OCI-LY1 (cell line): ENCODE measurements around the gene SPOCK1.

Source experiments
- H2AFZ ChIP-seq: fragments of 200-600 bp; sonication (generic), shearing (Covaris generic); 2 replicates; pipeline ENCODE4 v1.6.0; 2014; ENCODE audit warnings: antibody characterized with exemption, mild to moderate bottlenecking, low read length
- H3F3A ChIP-seq: fragments of 200-600 bp; sonication (generic), shearing (Covaris generic); 2 replicates; pipeline ENCODE4 v1.6.0; 2014; ENCODE audit warnings: mild to moderate bottlenecking, antibody characterized with exemption, low read length, moderate library complexity; ENCODE audit not compliant: insufficient read depth
- H3K27ac ChIP-seq: fragments of 200-600 bp; sonication (generic); 2 replicates; pipeline ENCODE4 v1.5.1; 2014; ENCODE audit warnings: low read length, mixed run types, mild to moderate bottlenecking, low read depth; ENCODE audit not compliant: poor library complexity, severe bottlenecking
- H3K27me3 ChIP-seq: fragments of 200-600 bp; sonication (generic); 2 replicates; pipeline ENCODE4 v1.6.0; 2014; ENCODE audit warnings: antibody characterized with exemption, mild to moderate bottlenecking, low read length, moderate library complexity; ENCODE audit not compliant: insufficient read depth
- H3K36me3 ChIP-seq: fragments of 200-600 bp; sonication (generic); 2 replicates; pipeline ENCODE4 v1.6.1; 2014; ENCODE audit warnings: mild to moderate bottlenecking, antibody characterized with exemption, low read length, moderate library complexity, mixed read lengths; ENCODE audit not compliant: insufficient read depth
- H3K4me1 ChIP-seq: fragments of 200-600 bp; sonication (generic); 2 replicates; pipeline ENCODE4 v1.5.1; 2014; ENCODE audit warnings: mild to moderate bottlenecking, low read length, moderate library complexity; ENCODE audit not compliant: insufficient read depth, severe bottlenecking
- H3K4me2 ChIP-seq: fragments of 200-600 bp; sonication (generic), shearing (Covaris generic); 2 replicates; pipeline ENCODE4 v1.6.1; 2014; ENCODE audit warnings: low read length
- H3K4me3 ChIP-seq: fragments of 200-600 bp; sonication (generic); 2 replicates; pipeline ENCODE4 v1.5.1; 2014; ENCODE audit warnings: low read length, low read depth, mild to moderate bottlenecking, mixed read lengths; ENCODE audit not compliant: poor library complexity, severe bottlenecking
- H3K79me2 ChIP-seq: fragments of 200-600 bp; shearing (Covaris generic); 2 replicates; pipeline ENCODE4 v1.6.1; 2016; ENCODE audit warnings: mixed run types, low read length, mixed read lengths; ENCODE audit not compliant: insufficient read depth
- H3K9ac ChIP-seq: fragments of 200-600 bp; sonication (generic), shearing (Covaris generic); 2 replicates; pipeline ENCODE4 v1.6.1; 2014; ENCODE audit warnings: mild to moderate bottlenecking, low read length, mixed read lengths
- H3K9me2 ChIP-seq: fragments of 200-600 bp; sonication (generic), shearing (Covaris generic); 2 replicates; pipeline ENCODE4 v1.6.1; 2014; ENCODE audit warnings: low read depth, mild to moderate bottlenecking, low read length, mixed read lengths
- H3K9me3 ChIP-seq: fragments of 200-600 bp; shearing (Covaris generic); 2 replicates; pipeline ENCODE4 v1.6.1; 2014; ENCODE audit warnings: low read length, mixed read lengths
- H4K20me1 ChIP-seq: fragments of 200-600 bp; sonication (generic), shearing (Covaris generic); 2 replicates; pipeline ENCODE4 v1.6.0; 2016; ENCODE audit warnings: mild to moderate bottlenecking, low read length; ENCODE audit not compliant: insufficient read depth
- EZH2 ChIP-seq: fragments of 200-600 bp; sonication (generic), shearing (Covaris generic); IDR thresholded peaks from 2 replicates; pipeline ENCODE4 v1.8.0; 2017; ENCODE audit warnings: borderline replicate concordance, mixed run types, mild to moderate bottlenecking, antibody characterized with exemption, low read length, moderate library complexity, mixed read lengths
- TF ChIP-seq, protein P1 (sequence below): fragments of 200-600 bp; sonication (generic), shearing (Covaris generic); IDR thresholded peaks from 2 replicates; pipeline ENCODE4 v1.5.1; 2017; ENCODE audit warnings: mild to moderate bottlenecking, antibody characterized with exemption, low read length, moderate library complexity, mixed read lengths

SPOCK1 gene

DNA sequence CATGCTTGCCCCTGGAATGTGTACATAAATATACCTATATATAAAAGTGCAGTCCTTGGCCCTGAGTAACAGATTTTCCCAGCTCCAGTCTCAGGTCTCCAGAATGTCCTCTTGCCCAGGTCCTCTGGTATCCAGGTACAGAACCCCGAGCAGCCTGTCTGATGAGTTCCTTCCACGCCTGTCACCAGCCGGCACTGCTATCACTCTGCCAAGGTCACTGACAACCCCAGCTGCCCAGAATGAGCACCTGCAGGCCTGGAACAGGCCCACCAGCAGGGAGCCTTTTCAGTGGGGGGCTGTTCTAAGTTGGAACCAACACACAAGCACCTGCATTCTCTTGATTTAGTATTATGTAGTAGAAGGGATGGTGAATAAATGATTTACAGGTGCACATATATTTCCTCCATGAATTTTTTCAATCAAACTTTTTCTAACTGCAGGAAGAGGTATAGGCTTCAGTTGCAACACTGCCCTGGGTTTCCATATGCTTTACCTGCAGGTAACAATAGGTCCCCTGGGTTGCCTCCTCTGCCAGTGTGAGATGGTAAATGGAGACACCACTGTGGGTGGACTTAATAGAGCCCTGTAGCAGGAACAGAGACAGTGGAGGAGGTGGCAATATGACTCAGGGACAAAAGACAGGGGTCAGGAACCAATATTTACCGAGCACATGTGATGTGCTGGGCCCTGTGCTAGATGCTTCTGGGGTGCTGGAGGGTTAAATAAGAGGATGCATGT, 291.9 kb downstream of the SPOCK1 start:
- Histone ChIP-seq H3K4me2 (no peak overlapping the region), H3K36me3 (no peaks in the 10 kb centered on the region), H3K9ac (no peak overlapping the region), H3K4me3 (no peak overlapping the region), H3K79me2 (no peaks in the 10 kb centered on the region), H3F3A (no peaks in the 10 kb centered on the region), H3K9me2 (no peaks in the 10 kb centered on the region), H4K20me1 (no peaks in the 10 kb centered on the region), H3K4me1 (no peaks in the 10 kb centered on the region), H3K27ac (no peak overlapping the region), H2AFZ (no peak overlapping the region), H3K27me3 (no peaks in the 10 kb centered on the region), H3K9me3 (no peaks in the 10 kb centered on the region)
- TF ChIP-seq, protein P1, sequence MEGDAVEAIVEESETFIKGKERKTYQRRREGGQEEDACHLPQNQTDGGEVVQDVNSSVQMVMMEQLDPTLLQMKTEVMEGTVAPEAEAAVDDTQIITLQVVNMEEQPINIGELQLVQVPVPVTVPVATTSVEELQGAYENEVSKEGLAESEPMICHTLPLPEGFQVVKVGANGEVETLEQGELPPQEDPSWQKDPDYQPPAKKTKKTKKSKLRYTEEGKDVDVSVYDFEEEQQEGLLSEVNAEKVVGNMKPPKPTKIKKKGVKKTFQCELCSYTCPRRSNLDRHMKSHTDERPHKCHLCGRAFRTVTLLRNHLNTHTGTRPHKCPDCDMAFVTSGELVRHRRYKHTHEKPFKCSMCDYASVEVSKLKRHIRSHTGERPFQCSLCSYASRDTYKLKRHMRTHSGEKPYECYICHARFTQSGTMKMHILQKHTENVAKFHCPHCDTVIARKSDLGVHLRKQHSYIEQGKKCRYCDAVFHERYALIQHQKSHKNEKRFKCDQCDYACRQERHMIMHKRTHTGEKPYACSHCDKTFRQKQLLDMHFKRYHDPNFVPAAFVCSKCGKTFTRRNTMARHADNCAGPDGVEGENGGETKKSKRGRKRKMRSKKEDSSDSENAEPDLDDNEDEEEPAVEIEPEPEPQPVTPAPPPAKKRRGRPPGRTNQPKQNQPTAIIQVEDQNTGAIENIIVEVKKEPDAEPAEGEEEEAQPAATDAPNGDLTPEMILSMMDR, result no peak
- no peak for TF ChIP-seq EZH2

DNA sequence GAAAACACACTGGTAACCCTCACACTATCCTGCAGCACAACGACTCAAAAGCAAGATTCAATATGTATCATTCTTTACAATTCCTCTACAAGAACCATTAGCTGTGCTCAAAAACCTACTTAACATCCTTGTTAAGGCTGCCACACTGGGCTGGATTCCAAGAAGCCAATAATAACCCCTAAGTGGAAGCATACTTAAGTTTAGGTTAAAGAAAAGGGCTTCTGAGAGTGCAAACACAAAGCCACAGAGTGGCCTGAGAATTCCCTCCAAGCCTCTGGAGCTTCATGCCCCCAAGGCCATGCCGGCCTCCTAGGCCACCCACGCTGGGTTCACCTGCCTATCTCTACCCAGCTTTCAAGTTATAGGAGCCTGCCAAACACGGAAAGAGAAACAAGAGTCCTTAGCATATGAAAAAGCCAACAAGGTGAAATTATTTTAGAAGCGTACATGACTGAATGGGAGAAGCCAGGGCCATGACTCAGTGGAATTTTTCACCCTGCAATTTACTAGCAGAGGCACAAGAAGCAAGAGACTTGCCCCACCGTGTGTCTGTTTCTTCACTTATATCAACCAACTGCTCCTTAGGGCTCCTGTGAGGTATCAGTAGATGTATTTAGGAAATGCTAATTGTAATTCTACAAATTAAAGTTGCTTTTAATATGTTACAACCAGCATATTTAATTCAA, 293.0 kb downstream of the SPOCK1 start:
- Histone ChIP-seq H3K36me3 (no peaks in the 10 kb centered on the region), H3K27me3 (no peaks in the 10 kb centered on the region), H3K4me1 (no peaks in the 10 kb centered on the region), H3K4me3 (no peak overlapping the region), H3F3A (no peaks in the 10 kb centered on the region), H3K9ac (no peak overlapping the region), H3K4me2 (no peak overlapping the region), H3K27ac (no peak overlapping the region), H3K9me2 (no peaks in the 10 kb centered on the region), H2AFZ (no peak overlapping the region), H3K79me2 (no peaks in the 10 kb centered on the region), H3K9me3 (no peaks in the 10 kb centered on the region), H4K20me1 (no peaks in the 10 kb centered on the region)
- TF ChIP-seq EZH2, result no peak
- TF ChIP-seq, protein P1, result no peak

DNA sequence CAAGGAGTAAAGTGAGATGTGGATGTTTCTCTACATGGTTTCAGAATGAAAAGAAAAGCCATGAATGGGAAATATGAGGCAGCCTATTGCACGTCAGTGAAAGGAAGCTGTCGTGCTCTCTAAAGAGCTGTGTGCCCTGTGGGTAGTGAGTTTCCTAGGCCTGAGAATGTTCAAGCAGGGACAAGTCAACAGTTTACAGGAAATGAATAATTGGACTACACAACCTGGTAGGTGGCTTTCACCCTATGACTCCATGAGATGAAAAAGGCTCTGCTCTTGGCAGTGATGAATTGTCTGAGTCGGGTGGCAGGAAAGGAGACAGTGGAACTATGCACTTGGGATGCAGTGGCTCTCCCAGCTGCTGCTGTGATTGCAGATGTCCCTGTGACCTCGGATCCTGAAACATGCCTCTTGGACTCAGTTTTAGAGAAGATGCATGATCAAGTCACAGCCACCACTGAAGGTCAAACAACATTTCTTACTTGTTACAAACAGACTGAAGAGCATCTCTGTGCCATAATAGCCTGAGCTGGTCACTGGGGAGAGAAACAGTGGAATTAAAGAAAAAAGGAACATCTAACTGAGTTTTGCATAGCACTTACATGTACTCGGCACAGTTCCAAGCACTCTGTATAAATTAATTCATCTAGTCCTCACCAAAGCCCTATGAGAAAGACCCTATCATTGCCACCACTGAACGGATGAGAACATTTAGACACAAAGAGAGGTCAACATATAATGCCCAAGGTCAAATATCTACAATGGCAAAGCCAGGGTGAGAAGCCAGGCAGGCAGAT, 293.7 kb downstream of the SPOCK1 start:
- Histone ChIP-seq H3K4me1 (no peaks in the 10 kb centered on the region), H3K9me3 (no peaks in the 10 kb centered on the region), H3K79me2 (no peaks in the 10 kb centered on the region), H3K9ac (no peak overlapping the region), H3K4me2 (no peak overlapping the region), H3K27me3 (no peaks in the 10 kb centered on the region), H3K36me3 (no peaks in the 10 kb centered on the region), H4K20me1 (no peaks in the 10 kb centered on the region), H3K4me3 (no peak overlapping the region), H3K9me2 (no peaks in the 10 kb centered on the region), H2AFZ (no peak overlapping the region), H3F3A (no peaks in the 10 kb centered on the region), H3K27ac (no peak overlapping the region)
- no peak for TF ChIP-seq EZH2
- TF ChIP-seq, protein P1, result no peak
